CD4-positive, alpha-beta T cell treated with Interleukin-15 for 4 hours (primary cell): ENCODE data around the gene APC2.

ENCODE experiments used
- DNase-seq: peaks from one replicate; pipeline ENCODE4 v3.0.0-alpha.2; 2020; ENCODE audit warnings: low spot score

Gene APC2

GRCh38 chr19:1446713-1447481, 3.0 kb upstream of the APC2 start:
- peak; percentile 10 for DNase-seq

GRCh38 chr19:1447504-1447903, 2.4 kb upstream of the APC2 start:
- no peak for DNase-seq

- DNase-seq, result no peak
Measured at GRCh38 chr19:1447944-1448343, 2.0 kb upstream of the APC2 start.

GRCh38 chr19:1450735-1451731, 1.1 kb downstream of the APC2 start:
- DNase-seq, result no peak

GRCh38 chr19:1451916-1452801, 2.2 kb downstream of the APC2 start:
- no peak for DNase-seq

GRCh38 chr19:1452802-1453524, 3.0 kb downstream of the APC2 start:
- DNase-seq, result no peak

- DNase-seq, result no peak
Measured at GRCh38 chr19:1453525-1454364, 3.8 kb downstream of the APC2 start.

GRCh38 chr19:1455002-1455335, 5.0 kb downstream of the APC2 start:
- DNase-seq, result no peak

- DNase-seq, result peak; percentile 37
Measured at GRCh38 chr19:1455336-1456120, 5.6 kb downstream of the APC2 start.

GRCh38 chr19:1456121-1456900, 6.4 kb downstream of the APC2 start:
- DNase-seq, result no peak

- DNase-seq, result no peak
Measured at GRCh38 chr19:1457031-1457739, 7.3 kb downstream of the APC2 start.

GRCh38 chr19:1457892-1458291, 8.0 kb downstream of the APC2 start:
- DNase-seq, result no peak

- DNase-seq, result no peak
Measured at GRCh38 chr19:1459479-1459878, 9.6 kb downstream of the APC2 start.

GRCh38 chr19:1460033-1460995, 10.4 kb downstream of the APC2 start:
- no peak for DNase-seq

- DNase-seq, result no peak
Measured at GRCh38 chr19:1461862-1462261, 11.9 kb downstream of the APC2 start.

GRCh38 chr19:1465191-1466016, 15.5 kb downstream of the APC2 start:
- DNase-seq, result peak; percentile 19
